ENCODE data around the gene VAV2.

GRCh38 chr9:134027561-134027960 lies 35.4 kb upstream of the VAV2 start:
- no peak for TF ChIP-seq POLR2A (IDR thresholded peaks at IDR 0.05)
- TF ChIP-seq CTCF (IDR thresholded peaks at IDR 0.05): no peak

Data from uterus (tissue), 2 donors.